K562 (cell line): Measurements from ENCODE around the gene SAMD4A. TPM values are rescaled to one million over a fixed set of nuclear protein-coding genes. Genes with fewer than 3 reads are reported as not detected.

Source experiments
- ATAC-seq: fragments of 200-7000 bp; cut with Tn5 transposase; 3 replicates; pipeline ENCODE4 v1.9.1; 2020; ENCODE audit warnings: moderate library complexity
- BruUV-seq: library from RNA; stranded (reverse); fragments of 400-500 nt; replicated peaks from 2 replicates; lab custom pipeline; 2021; lab: Mats Ljungman, UMichigan
- CTCF ChIA-PET: fragments of 300-600 bp; formaldehyde crosslinking; extraction: SDS; loops from one replicate; lab custom pipeline; 2021; ENCODE audit warnings: low intra/inter-chr PET ratio; lab: Yijun Ruan, JAX
- POLR2A ChIA-PET: fragments of 300-600, 350-650 bp; sonication (Branson Sonifier 250); formaldehyde crosslinking; extraction: SDS; loops from one replicate; lab custom pipeline; 2021; ENCODE audit warnings: antibody characterized with exemption, inconsistent platforms; lab: Yijun Ruan, JAX
- DNase-seq, 4 experiments: peaks; one replicate each; pipeline versions ENCODE4 v3.0.0 to v3.0.0-alpha.2; 2011 to 2018; ENCODE audit warnings: low spot score in 3 of 4, mixed read lengths in 3 of 4; ENCODE audit errors: extremely low read depth in 1 of 4
- FAIRE-seq: peaks from 2 replicates; lab custom pipeline; 2011; peaks lifted over from hg19 to GRCh38; lab: Jason Lieb, UNC
- H2AFZ ChIP-seq: 2 replicates; pipeline ENCODE4 v1.6.0; 2011; ENCODE audit warnings: low read depth, low read length, control low read depth, inconsistent platforms
- H3K27ac ChIP-seq: fragments of 200-600 bp; 3 replicates; pipeline ENCODE4 v1.8.0; 2011; ENCODE audit warnings: low read depth, mild to moderate bottlenecking, control low read depth, inconsistent platforms, low read length, moderate library complexity, mixed read lengths; ENCODE audit errors: extremely low read depth
- H3K27me3 ChIP-seq, 2 experiments: fragments of 300-600 bp in 1 of 2; 2 replicates in 1 of 2; 3 replicates in 1 of 2; pipeline versions ENCODE4 v1.6.0 to v1.8.0; 2011; ENCODE audit warnings: inconsistent platforms in 2 of 2, low read length in 2 of 2, mild to moderate bottlenecking in 1 of 2, mixed read lengths in 1 of 2, moderate library complexity in 1 of 2; ENCODE audit not compliant: control insufficient read depth in 2 of 2, insufficient read depth in 2 of 2
- H3K36me3 ChIP-seq: fragments of 300-600 bp; 3 replicates; pipeline ENCODE4 v1.8.0; 2011; ENCODE audit warnings: mild to moderate bottlenecking, low read length, inconsistent platforms; ENCODE audit not compliant: control insufficient read depth, insufficient read depth
- H3K4me1 ChIP-seq, 2 experiments: fragments of 200-600 bp in 1 of 2; replicated peaks in 1 of 2; 2 replicates in 1 of 2; 3 replicates in 1 of 2; pipeline versions ENCODE4 v1.5.1 to v1.8.0; 2011; ENCODE audit warnings: inconsistent platforms in 2 of 2, low read length in 2 of 2, mild to moderate bottlenecking in 1 of 2, mixed read lengths in 1 of 2, moderate library complexity in 1 of 2; ENCODE audit not compliant: control insufficient read depth in 2 of 2, insufficient read depth in 2 of 2
- H3K4me2 ChIP-seq: 2 replicates; pipeline ENCODE4 v1.6.1; 2011; ENCODE audit warnings: low read length, control low read depth, inconsistent platforms, mixed read lengths; ENCODE audit not compliant: insufficient read depth
- H3K4me3 ChIP-seq: fragments of 200-600 bp; sonication (generic), shearing (Covaris generic); 2 replicates; pipeline ENCODE4 v1.5.1; 2016; ENCODE audit warnings: control low read depth, inconsistent platforms
- H3K79me2 ChIP-seq: fragments of 200-600 bp; 3 replicates; pipeline ENCODE4 v1.8.0; 2011; ENCODE audit warnings: low read length, inconsistent platforms; ENCODE audit not compliant: control insufficient read depth, insufficient read depth
- H3K9ac ChIP-seq, 2 experiments: 2 replicates each; pipeline versions ENCODE4 v1.6.0 to v1.6.1; 2011; ENCODE audit warnings: low read depth in 2 of 2, low read length in 2 of 2, control low read depth in 1 of 2, inconsistent platforms in 1 of 2, mild to moderate bottlenecking in 1 of 2, mixed read lengths in 1 of 2; ENCODE audit not compliant: insufficient read depth in 1 of 2
- H3K9me1 ChIP-seq: one replicate; pipeline ENCODE4 v1.6.0; 2011; ENCODE audit warnings: inconsistent platforms, mild to moderate bottlenecking, low read length, moderate library complexity; ENCODE audit not compliant: control insufficient read depth, insufficient read depth
- H3K9me3 ChIP-seq: replicated peaks from 2 replicates; pipeline ENCODE4 v1.5.1; 2011; ENCODE audit warnings: low read depth, low read length, inconsistent platforms; ENCODE audit not compliant: control insufficient read depth, insufficient read depth
- H4K20me1 ChIP-seq: replicated peaks from 2 replicates; pipeline ENCODE4 v1.6.1; 2011; ENCODE audit warnings: low read length, inconsistent platforms, mixed read lengths; ENCODE audit not compliant: control insufficient read depth, insufficient read depth
- BCOR ChIP-seq: fragments of 450-650 bp; IDR thresholded peaks from 2 replicates; pipeline ENCODE4 v1.6.1; 2016
- CBX8 ChIP-seq: fragments of 200-600 bp; sonication (generic); IDR thresholded peaks from 2 replicates; pipeline ENCODE4 v1.6.1; 2012; ENCODE audit warnings: borderline replicate concordance, mixed run types, low read depth, mild to moderate bottlenecking, moderate library complexity, mixed read lengths, low read length, control low read depth, inconsistent platforms; ENCODE audit not compliant: poor library complexity, severe bottlenecking; ENCODE audit errors: extremely low read depth
- CREM ChIP-seq: IDR thresholded peaks from 2 replicates; pipeline ENCODE4 v1.6.1; 2014; ENCODE audit warnings: antibody characterized with exemption, low read depth
- HMG20B ChIP-seq: fragments of 250-450 bp; sonication (Bioruptor Pico); IDR thresholded peaks from 2 replicates; pipeline ENCODE4 v1.5.0; 2021; ENCODE audit warnings: mild to moderate bottlenecking
- HMGN3 ChIP-seq: IDR thresholded peaks from 2 replicates; pipeline ENCODE4 v1.6.1; 2011; ENCODE audit warnings: borderline replicate concordance, low read depth, mild to moderate bottlenecking, mixed read lengths, low read length; ENCODE audit not compliant: insufficient read length; ENCODE audit errors: extremely low read depth
- KDM1A ChIP-seq, 2 experiments: fragments of 450-650 bp; IDR thresholded peaks; 2 replicates each; pipeline ENCODE4 v1.6.1; 2016; ENCODE audit warnings: mild to moderate bottlenecking in 2 of 2
- KLF6 ChIP-seq: fragments of 250-450 bp; sonication (Bioruptor Pico); IDR thresholded peaks from 2 replicates; pipeline ENCODE4 v1.4.0; 2020; ENCODE audit warnings: mild to moderate bottlenecking, moderate library complexity, borderline replicate concordance
- NR2F6 ChIP-seq: fragments of 450-650 bp; formaldehyde crosslinking; IDR thresholded peaks from 2 replicates; pipeline ENCODE4 v1.4.0; 2020; ENCODE audit warnings: mild to moderate bottlenecking
- SP2 ChIP-seq: IDR thresholded peaks from 2 replicates; pipeline ENCODE4 v1.6.1; 2011; ENCODE audit warnings: mild to moderate bottlenecking, low read depth, low read length, moderate library complexity; ENCODE audit not compliant: poor library complexity, severe bottlenecking; ENCODE audit errors: extremely low read depth
- SRSF7 ChIP-seq: fragments of 200-400 bp; formaldehyde crosslinking; optimal IDR thresholded peaks from 2 replicates; pipeline ENCODE3; 2017; ENCODE audit warnings: mild to moderate bottlenecking, low read depth, low read length
- THRA ChIP-seq: fragments of 450-650 bp; IDR thresholded peaks from 2 replicates; pipeline ENCODE4 v1.6.1; 2017; ENCODE audit warnings: mild to moderate bottlenecking, moderate library complexity
- ZFP36 ChIP-seq: fragments of 150-350 bp; IDR thresholded peaks from 2 replicates; pipeline ENCODE4 v1.6.1; 2018; ENCODE audit warnings: low read length, low read depth; ENCODE audit not compliant: partially characterized antibody
- ZNF140 ChIP-seq: fragments of 250-450 bp; sonication (Bioruptor Pico); IDR thresholded peaks from 2 replicates; pipeline ENCODE4 v1.8.0; 2021; ENCODE audit warnings: moderate library complexity, mild to moderate bottlenecking, inconsistent platforms
- ZNF174 ChIP-seq: fragments of 250-450 bp; sonication (Bioruptor Pico); IDR thresholded peaks from 2 replicates; pipeline ENCODE4 v1.4.0; 2020; ENCODE audit warnings: mild to moderate bottlenecking
- WGBS: fragments of 100-300 bp; shearing (Covaris generic); methylation state at CpG from one replicate; pipeline ENCODE4 v1.1.6; 2016; ENCODE audit warnings: low coverage, mixed read lengths; ENCODE audit not compliant: insufficient coverage; ENCODE audit errors: missing lambda C conversion rate; 5-methylcytosine and 5-hydroxymethylcytosine counted together
- in situ Hi-C: fragments of 300-500 bp; cut with MboI; formaldehyde crosslinking; loops from 4 replicates; pipeline ENCODE4 v1.15.0; 2018; ENCODE audit warnings: inconsistent platforms, mixed read lengths
- intact Hi-C: fragments of 100-400 bp; cut with micrococcal nuclease; formaldehyde crosslinking; loops from 2 replicates; pipeline ENCODE4 v1.14.2; 2022
- polyA plus RNA-seq, 8 experiments: library from polyadenylated mRNA; depleted of rRNA in 4 of 8; stranded (reverse) in 5 of 8; unstranded in 3 of 8; fragments of >200 nt; fragmentation: Nextera tagmentation in 2 of 8; fragmentation: Illumina TruSeq in 1 of 8; extraction: Ambion mirVana in 2 of 8; extraction: Trizol in 1 of 8; gene quantifications; 2 replicates each; pipeline versions ENCODE4 v1.2.1 to v1.2.3, GENCODE V29; 2011 to 2014; ENCODE audit warnings: inconsistent platforms in 1 of 8, missing spikeins in 1 of 8
- total RNA-seq, 7 experiments: library from RNA; depleted of rRNA in 6 of 7; stranded (reverse); fragments of >200 nt in 6 of 7; fragmentation: Illumina TruSeq in 2 of 7; extraction: Trizol in 2 of 7; gene quantifications; 2 replicates each; pipeline versions ENCODE4 v1.2.1 to v1.2.3, GENCODE V29; 2011 to 2021; ENCODE audit warnings: low replicate concordance in 1 of 7
- TF ChIP-seq, protein P1 (sequence below): fragments of 250-450 bp; sonication (Bioruptor Pico); IDR thresholded peaks from 2 replicates; pipeline ENCODE4 v1.9.0; 2021; ENCODE audit warnings: mild to moderate bottlenecking, inconsistent platforms
- TF ChIP-seq, protein P2 (sequence below): sonication (generic); formaldehyde crosslinking; IDR thresholded peaks from 2 replicates; pipeline ENCODE4 v1.8.1; 2022; ENCODE audit warnings: missing genetic modification reagents
- TF ChIP-seq, protein P3 (sequence below): fragments of 450-650 bp; IDR thresholded peaks from 2 replicates; pipeline ENCODE4 v1.6.1; 2016; ENCODE audit warnings: low read depth, mild to moderate bottlenecking, moderate library complexity

The SAMD4A gene
- total and polyA plus RNA-seq, 9 of the 15 experiments (the other 6 are each of a cell fraction or from before 2014, with no cell fraction given) = 0.66 to 6.8 (median 3.3) TPM

- FAIRE-seq = no peak
- in situ Hi-C loops (loop anchor here (25.0 kb wide), 1 partner anchor 1248 kb away; no protein-coding TSS in a partner anchor), intact Hi-C loops (no loop called here)
- CTCF ChIA-PET = no interaction called here
- no TSS peak for BruUV-seq
- Histone ChIP-seq H3K4me1 (no peaks in the 10 kb centered on the region), H3K27ac (no peak overlapping the region), H3K36me3 (0 out of 3 replicates have a peak, but pooled peaks cover 8% of the 10 kb centered on the region), H4K20me1 (no peaks in the 10 kb centered on the region), H3K9me3 (no peaks in the 10 kb centered on the region), H3K27me3 (no peaks in the 10 kb centered on the region), H3K9me1 (no peaks in the 10 kb centered on the region), H3K9ac (no peak overlapping the region), H3K4me2 (no peak overlapping the region), H3K79me2 (no peaks in the 10 kb centered on the region), H3K4me3 (no peak overlapping the region), H2AFZ (no peak overlapping the region)
- POLR2A ChIA-PET = interaction anchor here (0.6 to 1.3 kb wide), 5 partner anchors 8 to 470 kb away, joined by 3 to 5 read pairs (median 3); no protein-coding TSS in a partner anchor
- no peak for TF ChIP-seq SP2
- no peak for TF ChIP-seq KDM1A (IDR thresholded peaks at IDR 0.05)
- TF ChIP-seq THRA = no peak
- no peak for TF ChIP-seq ZNF174 (CRISPR knock-in tag)
- no peak for TF ChIP-seq NR2F6 (CRISPR knock-in tag)
- TF ChIP-seq HMGN3 = no peak
- TF ChIP-seq BCOR = no peak
- no peak for TF ChIP-seq HMG20B (CRISPR knock-in tag)
- no peak for TF ChIP-seq CREM
- TF ChIP-seq, protein P1, sequence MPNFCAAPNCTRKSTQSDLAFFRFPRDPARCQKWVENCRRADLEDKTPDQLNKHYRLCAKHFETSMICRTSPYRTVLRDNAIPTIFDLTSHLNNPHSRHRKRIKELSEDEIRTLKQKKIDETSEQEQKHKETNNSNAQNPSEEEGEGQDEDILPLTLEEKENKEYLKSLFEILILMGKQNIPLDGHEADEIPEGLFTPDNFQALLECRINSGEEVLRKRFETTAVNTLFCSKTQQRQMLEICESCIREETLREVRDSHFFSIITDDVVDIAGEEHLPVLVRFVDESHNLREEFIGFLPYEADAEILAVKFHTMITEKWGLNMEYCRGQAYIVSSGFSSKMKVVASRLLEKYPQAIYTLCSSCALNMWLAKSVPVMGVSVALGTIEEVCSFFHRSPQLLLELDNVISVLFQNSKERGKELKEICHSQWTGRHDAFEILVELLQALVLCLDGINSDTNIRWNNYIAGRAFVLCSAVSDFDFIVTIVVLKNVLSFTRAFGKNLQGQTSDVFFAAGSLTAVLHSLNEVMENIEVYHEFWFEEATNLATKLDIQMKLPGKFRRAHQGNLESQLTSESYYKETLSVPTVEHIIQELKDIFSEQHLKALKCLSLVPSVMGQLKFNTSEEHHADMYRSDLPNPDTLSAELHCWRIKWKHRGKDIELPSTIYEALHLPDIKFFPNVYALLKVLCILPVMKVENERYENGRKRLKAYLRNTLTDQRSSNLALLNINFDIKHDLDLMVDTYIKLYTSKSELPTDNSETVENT (CRISPR knock-in tag) = no peak
- no peak for TF ChIP-seq ZFP36
- TF ChIP-seq ZNF140 (CRISPR knock-in tag) = no peak
- TF ChIP-seq KLF6 (CRISPR knock-in tag) = no peak
- TF ChIP-seq, protein P2, sequence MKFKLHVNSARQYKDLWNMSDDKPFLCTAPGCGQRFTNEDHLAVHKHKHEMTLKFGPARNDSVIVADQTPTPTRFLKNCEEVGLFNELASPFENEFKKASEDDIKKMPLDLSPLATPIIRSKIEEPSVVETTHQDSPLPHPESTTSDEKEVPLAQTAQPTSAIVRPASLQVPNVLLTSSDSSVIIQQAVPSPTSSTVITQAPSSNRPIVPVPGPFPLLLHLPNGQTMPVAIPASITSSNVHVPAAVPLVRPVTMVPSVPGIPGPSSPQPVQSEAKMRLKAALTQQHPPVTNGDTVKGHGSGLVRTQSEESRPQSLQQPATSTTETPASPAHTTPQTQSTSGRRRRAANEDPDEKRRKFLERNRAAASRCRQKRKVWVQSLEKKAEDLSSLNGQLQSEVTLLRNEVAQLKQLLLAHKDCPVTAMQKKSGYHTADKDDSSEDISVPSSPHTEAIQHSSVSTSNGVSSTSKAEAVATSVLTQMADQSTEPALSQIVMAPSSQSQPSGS (CRISPR knock-in tag) = no peak
- no peak for TF ChIP-seq SRSF7
- TF ChIP-seq CBX8 = no peak
- TF ChIP-seq, protein P3, sequence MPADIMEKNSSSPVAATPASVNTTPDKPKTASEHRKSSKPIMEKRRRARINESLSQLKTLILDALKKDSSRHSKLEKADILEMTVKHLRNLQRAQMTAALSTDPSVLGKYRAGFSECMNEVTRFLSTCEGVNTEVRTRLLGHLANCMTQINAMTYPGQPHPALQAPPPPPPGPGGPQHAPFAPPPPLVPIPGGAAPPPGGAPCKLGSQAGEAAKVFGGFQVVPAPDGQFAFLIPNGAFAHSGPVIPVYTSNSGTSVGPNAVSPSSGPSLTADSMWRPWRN = no peak
- ATAC-seq = no peak
- no peak for DNase-seq
- 88% methylated on average over 4 of the region's 8 CpGs for WGBS
Measured at GRCh38 chr14:54785136-54785777, 218.3 kb downstream of the SAMD4A start.
